Measurements from ENCODE around the gene SLC7A1.

The SLC7A1 gene

DNA sequence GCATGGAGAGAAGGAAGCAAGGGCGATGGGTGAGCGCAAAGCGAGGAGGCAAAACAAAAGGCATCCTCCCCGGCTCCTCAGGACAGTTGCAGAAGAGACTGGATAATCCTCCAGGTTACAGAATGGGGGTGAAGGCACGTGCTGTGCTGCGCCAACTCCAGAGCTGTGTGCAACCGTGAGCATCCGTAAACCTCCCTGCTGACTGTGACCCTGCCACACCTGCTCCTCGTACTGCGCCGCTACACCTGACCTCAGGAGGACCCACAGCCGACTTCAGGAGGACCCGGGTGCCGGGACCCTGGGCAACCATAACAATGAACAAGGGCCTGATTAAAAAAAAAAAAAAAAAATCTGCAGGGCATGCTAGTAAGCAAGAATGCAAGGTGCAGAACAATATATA, 68.7 kb downstream of the SLC7A1 start:
- no peak for FAIRE-seq

DNA sequence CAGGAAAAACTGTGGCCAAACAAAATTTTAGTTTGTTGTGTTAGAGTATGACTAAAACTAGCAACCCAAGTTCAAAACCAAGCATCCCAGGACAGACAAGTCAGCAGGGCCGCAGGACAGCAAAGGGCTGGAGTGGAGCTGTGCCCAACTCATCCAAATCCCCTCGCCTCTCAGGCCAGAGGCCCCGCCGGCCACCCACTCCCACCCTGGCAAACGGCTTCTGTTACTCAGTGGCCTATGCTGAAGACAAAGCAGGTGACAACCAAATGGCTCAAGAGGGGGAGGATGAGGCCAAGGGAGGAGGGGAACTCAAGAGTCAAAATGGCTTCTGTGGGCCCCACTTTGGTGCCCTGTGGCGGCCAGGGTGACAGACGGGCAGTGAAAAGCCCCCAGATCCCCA, 69.7 kb downstream of the SLC7A1 start:
- FAIRE-seq, result no peak

DNA sequence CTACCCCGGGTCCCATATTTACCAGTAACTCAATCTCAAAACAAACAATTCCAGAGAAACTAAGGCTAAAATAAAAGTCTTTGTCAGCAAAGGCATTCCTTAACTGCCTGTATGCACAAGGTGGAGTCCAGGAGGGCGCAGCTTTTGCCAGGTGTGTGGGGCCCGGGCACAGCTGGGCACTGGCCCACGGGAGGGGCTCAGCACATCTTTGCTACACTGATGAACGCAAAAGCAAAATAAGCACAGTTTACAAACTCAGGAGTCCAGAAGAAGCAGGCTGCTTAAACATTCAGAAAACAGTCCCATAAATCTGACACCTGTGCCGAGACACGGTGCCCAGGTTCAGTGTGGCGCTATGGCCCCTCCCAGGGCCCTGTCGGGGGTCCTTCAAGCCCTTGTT, 70.8 kb downstream of the SLC7A1 start:
- FAIRE-seq, result no peak

DNA sequence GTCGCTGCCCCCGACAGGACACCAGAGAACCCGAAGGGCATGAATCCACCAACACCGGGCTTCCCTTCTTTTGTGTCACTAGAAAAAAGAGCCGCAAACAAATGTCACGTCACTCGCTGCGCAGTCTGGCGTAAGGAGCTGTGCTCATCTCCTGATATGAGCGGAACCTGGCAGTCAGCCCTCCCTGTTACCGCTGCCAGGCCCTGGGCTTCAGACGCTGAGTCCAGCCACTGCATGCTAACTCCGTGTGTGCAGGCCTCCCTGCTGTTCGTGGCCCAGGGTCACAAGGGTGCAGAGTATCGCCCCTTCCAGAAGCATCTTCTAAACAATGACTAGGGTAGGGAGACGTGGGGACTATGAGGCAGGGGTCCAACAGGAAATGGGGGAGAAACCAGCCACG, 71.3 kb downstream of the SLC7A1 start:
- FAIRE-seq, result no peak

DNA sequence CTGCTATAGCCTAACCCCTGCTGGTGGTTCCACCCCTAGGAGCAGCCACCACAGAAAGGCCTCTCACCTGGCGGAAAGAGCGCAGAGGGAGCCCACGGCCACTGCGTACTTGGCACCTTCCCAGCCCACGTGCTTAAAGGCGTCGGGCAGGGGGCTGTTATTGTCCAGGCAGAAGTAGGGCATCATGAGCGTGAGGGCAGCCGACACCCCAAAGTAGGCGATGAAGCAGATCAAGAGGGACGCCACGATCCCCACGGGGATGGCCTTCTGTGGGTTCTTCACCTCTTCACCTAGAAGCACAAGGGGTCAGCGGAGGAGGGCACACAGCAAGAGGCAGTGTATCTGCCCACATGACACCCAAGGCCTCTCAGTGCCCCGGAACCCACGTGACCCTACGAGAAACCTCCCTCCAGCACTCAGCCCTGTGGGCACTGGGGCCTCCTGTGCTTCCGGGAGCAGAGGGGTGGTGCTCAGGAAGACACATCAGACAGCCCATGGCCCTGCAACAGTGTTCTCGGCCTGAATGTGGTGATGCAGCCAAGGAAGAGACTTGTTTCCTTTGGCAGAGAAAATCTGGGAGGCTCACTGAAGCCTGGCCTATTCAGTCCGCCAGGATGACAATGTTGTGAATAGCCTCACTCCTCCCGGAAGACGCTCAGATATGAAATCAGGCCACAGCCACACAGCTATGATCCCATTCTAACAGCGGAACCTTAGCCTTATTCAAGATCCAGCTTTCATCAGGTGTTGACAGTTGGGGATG, 72.1 kb downstream of the SLC7A1 start:
- no peak for FAIRE-seq

DNA sequence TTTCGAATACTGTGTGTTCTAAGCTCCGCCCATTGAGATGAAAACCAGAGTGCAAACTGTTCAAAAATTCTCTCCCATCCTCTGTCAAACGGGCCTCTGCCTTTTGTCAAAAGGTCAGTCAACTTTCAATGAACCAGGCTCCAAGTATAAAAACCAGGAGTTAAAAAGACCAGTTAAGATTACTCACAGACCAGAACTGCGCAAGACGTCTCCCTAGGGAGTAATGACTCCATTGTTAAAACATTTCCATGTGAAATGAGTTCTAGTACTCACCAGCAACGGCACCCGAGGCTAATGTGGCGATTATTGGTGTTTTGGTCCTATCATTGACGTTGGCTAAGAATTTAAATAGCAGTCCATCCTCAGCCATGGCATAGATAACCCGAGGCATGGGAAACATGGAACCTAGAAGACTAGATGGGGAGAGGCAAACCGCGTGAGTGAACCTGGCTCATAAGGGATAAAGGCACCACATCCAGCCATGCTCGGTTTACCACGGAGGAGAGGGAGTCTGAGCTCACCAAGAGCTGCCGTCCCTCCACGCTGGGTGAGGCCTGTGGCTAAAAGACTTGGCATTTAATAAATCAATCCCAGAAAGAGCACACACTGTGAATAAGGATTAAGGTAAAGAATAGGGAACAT, 73.3 kb downstream of the SLC7A1 start:
- no peak for FAIRE-seq

DNA sequence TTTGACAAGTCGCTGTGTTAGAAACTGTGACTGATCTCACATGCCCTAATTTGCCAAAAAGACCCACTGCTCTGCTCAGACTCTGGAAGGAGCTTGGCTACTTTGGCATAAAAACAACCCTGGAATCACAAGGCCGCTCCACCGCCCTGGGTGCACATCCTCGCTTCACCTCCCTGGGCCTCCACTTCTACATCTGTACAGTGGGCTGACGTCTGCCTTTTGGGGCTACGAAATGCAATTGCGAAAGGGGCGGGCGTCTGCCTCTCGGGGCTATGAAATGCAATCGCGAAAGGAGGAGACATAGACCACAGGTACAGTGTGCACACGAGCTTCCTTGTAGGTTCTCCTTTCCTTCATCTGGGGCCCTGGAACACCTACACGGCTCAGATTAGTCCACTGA, 74.2 kb downstream of the SLC7A1 start:
- no peak for FAIRE-seq

DNA sequence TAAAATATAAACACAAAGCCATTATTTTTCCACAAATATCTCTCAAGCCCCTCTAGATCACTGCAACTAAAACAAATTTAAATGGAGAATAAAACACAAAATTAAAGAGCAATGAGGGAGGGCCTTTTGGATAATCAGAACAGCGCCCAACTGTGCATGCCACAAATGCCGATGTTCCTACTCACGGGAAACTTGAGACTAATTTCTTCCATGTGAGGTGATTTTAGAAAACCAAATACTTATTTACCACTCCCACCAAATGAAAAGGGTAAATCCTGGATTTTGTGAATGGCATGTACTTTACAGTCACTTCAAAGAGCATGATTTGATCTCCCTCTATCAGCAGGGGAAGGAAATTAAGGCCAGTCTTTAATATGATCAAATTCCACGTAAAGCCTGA, 74.8 kb downstream of the SLC7A1 start:
- FAIRE-seq, result no peak

DNA sequence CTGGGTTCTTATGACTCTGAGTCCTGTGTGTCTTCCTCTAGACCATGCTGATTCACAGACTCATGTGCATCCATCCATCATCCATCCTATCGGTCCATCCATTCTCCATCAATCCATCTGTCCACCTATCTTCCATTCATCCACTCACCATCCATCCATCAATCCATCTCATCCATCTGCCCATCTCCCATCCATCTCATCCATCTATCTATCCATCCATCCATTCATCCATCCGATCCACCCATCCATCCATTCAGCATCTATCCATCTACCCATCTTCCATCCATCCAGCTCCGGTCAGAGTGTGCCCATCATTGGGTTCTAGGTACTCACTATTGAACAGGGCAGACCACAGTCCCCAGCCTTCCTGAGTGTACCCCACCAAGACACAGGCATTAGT, 75.6 kb downstream of the SLC7A1 start:
- no peak for FAIRE-seq

DNA sequence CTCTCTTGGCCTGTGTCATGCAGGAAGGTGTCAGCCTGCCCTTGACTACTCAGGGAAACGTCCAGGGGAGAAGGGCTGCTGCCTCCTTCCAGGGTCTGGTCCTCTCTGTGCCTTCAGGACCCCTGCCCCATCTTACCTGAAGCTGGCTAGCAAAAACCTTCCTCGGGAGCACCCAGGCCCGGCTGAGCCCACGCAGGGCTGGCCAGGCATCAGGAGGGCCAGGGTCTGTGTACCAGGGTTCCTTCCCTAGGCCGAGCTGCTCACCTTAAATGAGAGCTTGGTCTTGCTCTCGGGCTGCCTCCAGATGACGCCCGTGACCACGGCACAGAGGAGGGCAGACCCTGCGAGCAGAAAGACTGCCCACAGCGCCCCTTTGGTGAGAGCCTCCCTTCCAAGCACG, 78.6 kb downstream of the SLC7A1 start:
- no peak for FAIRE-seq

DNA sequence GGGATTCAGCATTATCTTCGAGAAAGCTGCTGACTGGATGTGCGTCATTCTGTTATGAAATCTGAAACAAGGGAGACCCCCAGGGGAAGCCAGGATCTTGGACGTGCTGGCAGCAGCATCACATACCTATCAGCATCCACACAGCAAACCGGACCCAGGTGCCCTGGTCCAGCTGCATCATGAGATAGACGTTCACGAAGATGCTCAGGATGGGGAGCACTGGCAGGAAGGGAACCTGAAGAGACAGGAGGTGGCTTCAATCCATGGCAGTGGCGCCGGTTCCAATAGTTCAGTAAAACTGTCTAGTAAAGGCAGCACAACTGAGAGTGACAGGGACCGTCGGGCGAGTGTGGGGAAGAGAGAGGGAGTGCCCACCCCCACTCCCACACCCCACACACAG, 79.5 kb downstream of the SLC7A1 start:
- FAIRE-seq, result no peak

DNA sequence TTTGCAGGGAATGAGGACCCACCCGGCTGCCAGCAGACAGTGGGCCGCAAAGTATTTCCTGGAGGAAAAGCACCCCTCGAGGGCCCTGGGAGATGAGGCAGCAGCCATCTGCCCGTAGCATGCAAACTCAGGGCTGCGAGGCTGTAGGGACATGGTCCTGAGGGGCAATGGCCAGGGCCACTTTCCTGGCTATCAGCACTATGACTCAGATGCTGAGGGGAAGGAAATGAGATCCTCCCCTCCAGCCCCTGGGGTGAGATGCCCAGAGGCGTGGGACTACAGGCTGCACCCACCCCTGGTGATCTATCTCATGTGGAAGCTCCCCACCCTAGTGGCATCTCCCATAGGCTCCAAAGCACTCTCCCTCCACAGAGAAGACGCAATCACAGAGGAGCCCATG, 80.1 kb downstream of the SLC7A1 start:
- no peak for FAIRE-seq

DNA sequence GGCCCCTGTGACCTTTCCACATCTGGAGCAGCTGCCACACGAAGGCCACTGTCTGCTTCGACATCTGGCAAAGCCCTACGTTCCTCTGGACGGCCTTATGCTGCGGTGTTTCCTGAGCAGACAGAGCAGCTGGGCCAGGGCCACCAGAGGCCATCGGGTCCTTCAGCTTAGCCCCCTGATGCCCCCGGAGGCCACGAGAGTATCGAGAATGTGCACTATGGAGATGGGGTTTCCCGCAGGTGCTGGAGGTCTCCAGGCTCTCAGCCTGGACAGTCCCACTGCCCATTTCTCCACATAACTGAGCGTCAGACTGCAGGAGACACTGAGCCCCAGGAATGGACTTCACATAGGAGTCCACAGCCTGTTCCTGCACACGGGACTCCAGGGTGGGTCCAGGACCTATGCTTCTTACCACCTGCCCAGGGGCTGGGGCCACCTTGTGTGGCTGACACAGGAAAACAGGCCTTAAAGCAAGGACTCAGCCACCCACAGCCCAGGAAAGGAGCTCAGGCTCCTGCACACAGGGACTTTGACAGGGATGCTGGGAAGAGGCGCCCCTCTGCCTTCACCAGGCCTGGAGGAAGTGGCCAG, 80.7 kb downstream of the SLC7A1 start:
- FAIRE-seq, result no peak

DNA sequence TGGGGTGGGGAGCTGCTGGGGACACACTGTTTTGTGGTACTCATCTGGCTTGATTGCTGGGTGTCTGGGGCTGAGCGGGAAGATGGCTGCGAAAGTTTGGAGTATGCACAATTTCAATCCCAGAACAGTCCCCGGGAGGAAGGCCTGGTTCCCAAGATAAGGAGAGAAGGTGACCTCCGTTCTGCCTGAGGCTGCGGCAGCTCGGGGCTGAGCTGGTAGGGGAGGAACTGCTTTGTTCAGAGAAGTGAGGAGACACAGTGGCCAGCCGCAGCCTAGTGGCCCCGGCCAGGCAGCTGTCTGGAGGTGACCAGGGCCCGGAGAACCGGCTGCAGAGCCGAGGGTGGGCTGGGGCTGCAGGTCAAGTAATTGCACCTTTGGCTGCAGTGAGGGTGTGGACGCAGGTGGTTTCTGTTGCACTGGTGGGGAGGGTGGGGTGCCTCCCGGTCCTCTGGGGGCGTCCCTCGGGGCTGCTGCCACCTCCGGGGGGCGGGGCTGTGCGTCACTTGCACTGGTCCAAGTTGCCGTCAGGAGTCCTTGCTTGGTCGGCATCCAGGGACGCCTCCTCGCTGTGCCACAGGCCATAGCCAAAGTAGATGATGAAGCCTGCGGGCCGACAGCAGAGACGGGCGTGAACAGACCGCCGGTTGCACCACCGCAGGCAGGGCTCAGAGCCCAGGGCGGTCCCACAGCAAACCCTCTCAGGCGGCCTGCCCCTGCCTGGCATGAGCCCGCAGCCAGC, 81.3 kb downstream of the SLC7A1 start:
- FAIRE-seq, result no peak

DNA sequence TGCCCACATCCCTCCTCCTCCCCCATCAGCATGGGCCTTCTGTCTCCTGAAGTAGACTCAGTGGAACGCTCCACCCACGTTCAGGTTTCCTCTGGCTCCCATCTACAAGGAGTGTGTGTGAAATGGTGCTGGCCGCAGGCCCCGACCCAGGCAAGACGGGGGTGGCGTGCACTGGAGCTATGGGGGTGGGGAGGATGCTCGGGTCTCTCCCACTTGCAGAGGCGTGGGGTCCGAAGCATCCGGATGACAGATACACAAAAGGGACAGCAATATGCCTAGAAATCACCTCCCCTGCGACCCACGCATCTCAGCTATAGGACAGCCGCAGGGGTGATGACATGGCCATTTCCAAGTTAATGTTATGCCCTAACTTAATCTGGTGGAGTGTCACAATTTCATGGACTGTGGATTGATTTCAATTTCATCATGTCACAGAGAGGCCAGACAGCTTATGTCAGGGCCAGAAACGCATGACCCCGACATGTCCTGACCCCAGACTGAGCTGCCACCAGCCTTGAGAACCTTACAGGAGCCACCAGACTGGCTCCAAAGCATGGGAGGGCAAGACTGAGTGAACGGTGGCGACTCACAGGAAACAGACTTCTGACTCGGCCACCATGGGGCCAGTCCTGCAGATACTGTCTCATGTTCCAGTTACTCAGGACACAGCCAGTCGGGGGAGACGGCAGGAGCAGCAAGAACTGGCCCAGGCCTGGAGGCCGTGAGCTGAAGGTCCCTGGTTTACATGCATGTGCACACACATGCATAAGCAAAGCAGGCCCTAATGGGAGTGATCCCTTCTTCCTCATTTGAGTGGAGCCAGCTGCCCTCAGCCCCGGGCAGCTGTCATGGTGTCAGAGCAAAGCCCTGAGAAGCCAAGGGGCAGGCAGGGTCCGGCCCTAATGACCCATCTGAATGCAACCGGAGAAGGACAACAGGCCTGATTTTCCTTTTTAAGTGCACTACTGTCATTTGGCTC, 82.2 kb downstream of the SLC7A1 start:
- no peak for FAIRE-seq

DNA sequence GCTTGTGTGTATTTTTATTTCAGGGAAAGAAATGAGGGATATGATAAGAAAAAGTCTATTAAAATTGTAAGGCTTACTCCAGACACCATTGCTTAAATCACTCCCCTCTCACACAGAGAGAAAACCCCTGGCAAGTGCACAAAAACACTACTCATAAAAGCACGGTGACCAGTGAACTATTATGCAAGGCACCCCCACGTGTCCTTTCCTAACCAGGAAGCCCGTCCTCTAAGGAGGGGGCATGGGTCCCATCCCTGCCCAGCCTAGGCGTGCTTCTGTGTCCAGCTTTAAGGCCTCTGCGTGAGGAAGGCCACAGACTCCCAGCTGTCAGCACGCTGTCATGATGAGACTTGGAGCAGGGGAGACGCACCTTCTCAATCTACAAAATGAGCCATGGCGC, 83.5 kb downstream of the SLC7A1 start:
- no peak for FAIRE-seq

DNA sequence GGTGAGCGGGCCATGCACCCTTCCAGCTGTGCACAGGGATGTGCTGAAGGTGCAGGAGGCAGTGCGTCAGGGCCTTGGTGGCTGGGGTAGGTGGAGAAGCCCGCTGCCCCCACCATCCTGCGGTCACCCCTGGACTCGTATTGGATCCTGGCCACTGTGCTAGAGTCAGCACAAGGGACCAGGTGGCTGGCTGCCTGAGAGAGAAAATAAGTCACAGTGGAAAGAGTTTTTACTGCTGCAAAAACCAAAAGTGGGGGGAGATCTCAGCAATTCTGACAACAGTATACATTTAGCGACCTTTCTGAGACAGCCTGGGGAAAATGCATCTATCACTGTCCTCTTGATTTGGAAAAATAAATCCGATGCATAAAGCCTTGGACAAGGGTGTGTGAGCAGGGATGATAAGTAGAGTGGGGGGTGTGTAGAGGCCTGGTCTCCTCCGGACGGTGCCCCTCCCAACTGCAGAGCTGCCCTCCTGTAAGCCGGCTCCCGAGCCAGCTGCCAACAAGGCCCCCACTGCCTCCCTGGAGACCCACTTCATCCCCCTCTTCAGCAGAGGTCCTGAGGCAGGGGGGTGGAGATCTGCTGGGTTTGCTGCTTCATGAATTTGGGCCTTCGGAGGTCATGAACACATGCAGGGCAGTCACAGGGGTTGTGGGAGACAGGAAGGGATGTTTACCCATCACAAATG, 84.2 kb downstream of the SLC7A1 start:
- FAIRE-seq, result no peak

DNA sequence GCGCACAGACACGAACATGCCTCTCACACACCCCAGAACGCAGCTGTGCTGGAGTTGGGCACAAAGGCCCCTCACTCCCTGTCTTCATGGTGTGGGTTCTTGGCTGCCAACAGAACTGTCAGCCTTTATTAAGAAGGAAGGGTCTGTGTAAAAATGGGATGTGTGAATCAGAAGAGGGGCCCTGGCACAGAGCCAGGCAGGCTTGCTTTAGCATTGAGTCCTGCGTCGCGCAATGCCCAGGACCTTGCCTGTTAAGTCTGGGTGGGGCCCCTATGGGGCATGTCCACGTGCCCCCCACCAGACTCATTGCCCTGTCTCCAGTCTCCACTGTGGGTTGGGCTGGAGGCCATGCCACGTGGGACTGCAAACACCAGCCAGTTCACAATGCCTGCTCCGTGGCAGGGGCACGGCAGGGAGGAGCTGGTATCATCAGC, 84.8 kb downstream of the SLC7A1 start:
- no peak for FAIRE-seq

DNA sequence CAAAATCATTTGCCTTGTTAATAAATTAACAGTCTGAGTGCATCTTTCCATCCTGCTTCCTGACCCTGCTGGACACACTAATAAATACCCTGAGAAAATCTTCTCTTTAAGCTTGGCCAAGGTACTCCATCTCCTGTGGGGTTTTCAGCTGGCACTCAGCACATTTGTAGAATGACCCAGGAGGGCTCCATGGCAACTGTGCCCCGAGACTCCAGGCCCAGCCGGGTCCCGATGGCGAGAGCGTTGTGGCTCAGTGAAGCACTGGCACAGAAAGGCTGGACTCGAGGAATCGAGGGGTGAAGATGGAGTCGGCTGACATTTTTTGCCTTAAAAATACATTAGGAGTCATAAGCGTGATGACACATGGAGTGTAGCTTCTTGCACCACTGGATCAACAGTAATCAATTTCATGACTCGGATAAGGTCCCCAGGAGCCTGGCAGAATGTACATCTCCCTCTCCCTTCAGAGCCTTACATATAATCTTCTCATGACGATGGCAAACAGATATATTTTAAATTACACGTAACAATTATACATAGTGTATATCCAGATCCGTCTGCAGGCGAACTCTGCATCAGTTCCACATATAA, 85.4 kb downstream of the SLC7A1 start:
- no peak for FAIRE-seq

DNA sequence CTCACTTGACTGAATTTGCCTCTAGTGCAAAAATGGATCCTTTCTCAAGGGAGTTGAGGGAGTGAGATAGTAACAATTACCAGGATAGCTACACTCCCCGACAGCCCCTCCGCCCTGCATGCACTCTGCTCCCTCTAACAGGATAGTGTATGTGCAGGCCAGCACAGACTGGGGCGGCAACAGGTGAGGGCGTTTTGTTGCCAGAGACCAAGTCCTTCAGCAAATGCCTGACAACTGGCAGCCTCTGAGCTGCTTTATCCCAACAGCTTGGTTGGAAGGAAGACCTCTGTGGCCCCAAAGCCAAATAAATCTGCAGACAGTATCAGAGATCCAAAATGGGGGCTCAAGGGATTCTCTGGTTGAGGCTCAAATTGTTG, 86.6 kb downstream of the SLC7A1 start:
- FAIRE-seq, result no peak

DNA sequence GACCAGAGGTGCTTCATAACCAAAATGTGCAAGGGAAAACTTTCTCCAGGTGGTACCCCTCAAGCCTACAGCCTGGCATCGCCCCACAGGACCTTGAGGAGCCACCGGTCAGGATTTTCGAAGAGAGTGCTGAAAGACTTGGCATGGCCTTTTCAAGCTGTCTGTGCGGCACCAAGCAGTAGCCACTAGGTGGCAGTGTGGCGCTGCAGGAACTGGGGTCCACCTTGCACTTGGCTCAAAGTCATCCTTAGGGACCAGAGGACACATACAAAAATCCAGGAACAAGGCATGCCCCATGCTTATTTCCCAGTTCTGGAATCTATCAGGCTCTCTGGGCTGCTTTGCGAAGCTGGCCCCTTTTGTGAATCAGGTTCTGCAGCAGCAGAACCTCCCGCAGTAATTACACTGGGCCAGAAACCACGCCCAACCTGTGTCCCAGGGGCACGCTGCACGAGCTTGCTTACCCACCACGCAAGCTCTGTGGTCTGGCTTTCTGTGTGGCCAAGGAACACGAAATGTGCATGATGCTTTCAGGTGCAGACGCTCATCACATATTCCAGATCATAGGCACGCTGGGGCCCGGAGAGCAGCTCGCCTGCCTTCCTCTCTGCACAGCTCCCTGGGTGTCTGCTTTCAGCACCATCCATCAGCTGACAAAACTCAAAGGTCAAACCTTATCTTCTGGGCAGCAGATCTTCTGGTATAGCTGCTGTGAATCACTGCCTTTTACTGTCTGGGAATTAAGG, 87.2 kb downstream of the SLC7A1 start:
- FAIRE-seq, result no peak
